HG03439 (cell line): ENCODE results near the gene ARHGAP23.
"Not testable (repeated sequence)": the region's sequence is repeated elsewhere in the genome, so short reads cannot be mapped to it uniquely, and the experiment has no call there.

Experiments
- ATAC-seq: cut with Tn5 transposase; IDR thresholded peaks from one replicate; pipeline ENCODE4 v1.9.1; 2021; ENCODE audit warnings: mild to moderate bottlenecking, moderate library complexity; ENCODE audit not compliant: unreplicated experiment

Gene ARHGAP23

DNA sequence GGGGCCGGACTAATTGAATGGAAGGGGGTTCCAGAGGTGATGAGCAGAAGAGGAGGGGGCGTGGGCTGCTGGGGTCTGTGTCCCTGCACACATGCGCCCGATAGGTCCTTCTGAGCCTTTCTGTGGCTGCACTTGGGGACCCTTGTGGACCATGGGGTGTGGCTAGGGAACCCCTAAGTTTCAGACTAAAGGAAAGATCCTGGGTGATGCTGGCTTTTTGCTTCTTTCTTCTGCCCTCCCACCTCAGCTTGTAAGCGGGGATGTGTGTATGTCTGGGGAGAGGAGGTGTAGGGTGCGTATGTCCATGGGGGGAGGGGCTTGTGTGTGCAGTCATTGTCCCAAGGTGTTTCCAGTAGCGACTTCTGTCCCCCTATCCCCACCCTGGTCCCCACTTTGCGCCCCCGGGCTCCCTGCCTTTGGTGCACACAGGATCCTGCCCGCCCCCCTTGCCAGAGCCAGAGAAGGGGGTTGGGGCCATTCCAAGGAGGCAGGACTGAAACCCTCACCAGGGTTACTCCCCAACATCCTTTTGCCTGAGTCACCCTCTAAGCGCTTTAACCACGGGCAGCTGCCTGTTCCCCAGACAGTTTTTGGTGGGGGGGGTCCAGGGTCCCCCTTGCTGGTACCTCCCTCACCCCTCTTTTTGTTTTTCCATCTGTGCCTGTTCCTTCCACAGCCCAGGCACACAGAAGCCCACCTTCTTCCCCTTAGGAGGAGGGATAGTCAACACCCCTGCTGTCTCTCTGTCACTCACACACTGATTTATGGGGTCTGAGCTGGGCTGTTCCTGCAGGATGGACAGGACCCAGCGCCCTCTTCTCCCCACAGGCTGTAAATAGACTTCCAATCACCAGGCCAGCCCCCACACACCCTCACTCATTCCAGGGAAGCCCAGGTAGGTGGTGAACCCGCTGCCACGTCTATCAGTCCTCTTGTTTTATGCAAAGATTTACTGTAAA is 83.2 kb downstream of the ARHGAP23 start:
- ATAC-seq, result no peak

DNA sequence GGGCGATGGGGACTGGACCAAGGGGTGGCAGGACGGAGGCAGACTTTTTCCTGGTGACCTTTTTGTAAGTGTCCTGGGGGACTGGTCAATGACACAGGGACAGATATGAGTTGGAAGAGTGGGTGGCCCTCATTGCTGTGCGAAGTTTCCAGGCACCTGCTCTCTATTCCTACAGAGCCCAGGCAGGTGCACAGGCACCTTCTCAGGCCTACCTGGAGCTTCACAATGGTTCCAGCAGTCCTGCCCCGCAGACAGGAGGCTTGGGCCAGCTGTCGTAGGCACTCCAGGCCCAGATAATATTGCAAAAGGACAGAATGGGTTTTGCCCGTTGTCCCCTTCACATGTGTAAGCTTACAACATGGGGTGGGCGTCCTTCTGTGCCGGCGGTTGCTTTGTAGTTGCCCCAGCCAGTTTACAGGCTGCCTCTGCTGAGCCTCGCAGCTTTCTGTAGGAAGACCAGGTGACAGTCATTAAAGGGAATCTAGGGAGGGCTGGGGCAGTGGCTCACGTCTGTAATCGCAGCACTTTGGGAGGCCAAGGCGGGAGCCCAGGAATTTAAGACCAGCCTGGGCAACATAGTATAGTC is 84.3 kb downstream of the ARHGAP23 start:
- no peak for ATAC-seq

DNA sequence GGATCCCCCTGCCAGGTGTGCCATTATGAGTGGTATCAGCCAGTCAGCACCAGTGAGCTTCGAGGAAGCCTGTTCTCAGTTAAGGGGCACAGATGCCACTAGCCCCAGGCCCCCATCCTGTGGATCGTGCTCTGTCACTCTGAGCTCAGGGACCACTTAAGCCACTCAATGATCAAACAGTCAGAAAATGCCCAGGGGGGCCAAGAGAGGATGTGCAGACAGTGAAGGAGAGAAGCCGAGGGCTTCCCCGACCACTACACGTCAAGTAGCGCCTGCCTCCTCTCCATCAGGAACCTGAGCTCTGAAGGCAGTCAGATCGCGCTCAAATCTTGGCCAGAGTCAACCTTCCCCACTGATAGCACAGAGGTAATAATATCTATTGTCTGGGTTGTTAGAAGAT is 98.3 kb downstream of the ARHGAP23 start:
- ATAC-seq, result not testable (repeated sequence)

GRCh38 chr17:38528141-38528540 is 99.9 kb downstream of the ARHGAP23 start:
- ATAC-seq, result not testable (repeated sequence)

DNA sequence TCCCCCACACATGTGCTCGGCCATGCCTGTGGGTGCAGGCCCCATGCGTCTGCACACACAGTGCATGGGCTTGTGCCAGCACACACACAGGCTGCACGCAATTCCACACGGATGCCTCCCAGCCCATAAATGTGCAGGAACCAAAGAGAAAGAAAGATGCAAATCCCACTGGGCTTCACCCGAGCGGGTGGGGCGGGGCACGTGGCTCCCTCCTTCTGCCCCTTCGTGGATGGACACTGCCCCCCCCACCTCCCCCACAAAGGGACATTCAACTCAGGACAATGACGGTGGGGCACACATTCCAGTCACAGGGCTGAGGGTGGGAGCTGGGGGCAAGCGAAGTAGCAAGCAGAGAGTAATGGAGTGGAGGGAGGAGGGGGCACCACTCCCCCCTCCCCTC is 102.6 kb downstream of the ARHGAP23 start:
- ATAC-seq, result not testable (repeated sequence)

DNA sequence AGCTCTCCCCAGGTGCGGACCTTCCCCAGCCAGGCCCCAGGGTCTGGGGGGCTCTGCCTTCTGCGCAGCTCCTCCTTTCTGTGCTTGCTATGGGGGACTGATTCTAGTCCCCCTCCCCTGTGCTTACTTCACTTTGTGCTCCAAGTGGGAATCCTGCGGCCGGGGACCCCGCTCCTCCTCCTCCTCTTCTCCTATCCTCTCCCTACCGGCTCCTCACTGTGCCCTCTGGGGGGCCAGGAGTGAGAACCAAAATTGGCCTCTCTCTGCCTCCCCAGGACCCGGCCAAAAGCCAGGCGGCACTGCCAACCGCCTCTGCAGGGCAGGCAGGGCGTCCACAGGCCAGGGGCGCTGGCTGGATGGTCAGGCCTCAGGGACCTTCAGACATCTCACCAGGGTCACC is 103.5 kb downstream of the ARHGAP23 start:
- ATAC-seq, result not testable (repeated sequence)

- ATAC-seq, result no peak
These were observed 104.2 kb downstream of the ARHGAP23 start for GRCh38 chr17:38532451-38532850.

DNA sequence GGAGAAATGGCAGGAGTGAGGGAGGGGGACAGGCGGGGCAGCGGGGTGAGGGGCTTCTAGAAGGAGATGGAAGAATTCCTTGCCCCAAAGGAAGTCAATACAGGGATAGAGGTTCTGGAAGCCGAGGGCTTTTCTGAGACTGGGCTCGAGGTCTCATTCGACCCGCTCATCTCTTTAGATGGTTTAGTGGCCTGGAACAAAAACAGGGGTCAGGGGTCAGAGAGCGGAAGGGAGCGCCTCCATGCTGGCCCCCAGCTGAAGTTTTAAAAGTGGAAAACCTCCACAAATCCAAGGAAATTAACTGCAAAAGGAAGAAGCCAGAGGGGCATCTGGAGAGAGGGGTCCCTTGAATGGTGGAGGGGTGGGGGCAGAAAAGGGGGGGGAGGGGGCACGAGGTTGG is 105.0 kb downstream of the ARHGAP23 start:
- ATAC-seq, result no peak

DNA sequence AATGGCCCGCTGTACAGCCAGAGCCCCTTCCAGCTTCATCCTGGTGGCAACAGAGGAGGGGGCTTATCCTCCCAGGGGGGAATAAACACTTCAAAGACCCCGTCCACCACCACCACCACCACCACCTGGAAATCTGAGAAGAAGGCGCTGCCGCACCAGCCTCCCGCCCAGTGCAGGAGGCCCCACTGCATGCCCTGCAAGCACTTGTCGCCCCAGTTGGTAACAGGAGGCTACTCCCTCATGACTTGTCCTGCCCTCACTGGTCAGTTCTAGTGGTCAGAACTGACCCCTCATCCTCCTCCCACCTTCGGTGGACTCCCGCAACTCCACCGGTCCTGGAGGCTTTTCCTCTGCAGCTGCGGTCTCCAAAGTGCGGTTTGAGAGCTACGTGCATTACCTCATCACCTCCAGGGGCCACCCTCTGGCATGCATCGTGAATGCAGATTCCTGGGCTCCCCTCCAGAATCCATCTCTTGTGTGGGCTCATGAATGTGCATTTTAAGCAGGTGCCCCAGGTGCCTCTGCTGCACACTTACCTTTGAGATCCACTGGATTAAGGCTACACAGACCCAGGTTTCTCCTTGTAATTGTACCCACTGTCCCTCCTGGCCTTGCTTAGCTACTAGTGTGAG is 105.7 kb downstream of the ARHGAP23 start:
- ATAC-seq, result no peak

GRCh38 chr17:38534498-38534885 is 106.2 kb downstream of the ARHGAP23 start:
- no peak for ATAC-seq

DNA sequence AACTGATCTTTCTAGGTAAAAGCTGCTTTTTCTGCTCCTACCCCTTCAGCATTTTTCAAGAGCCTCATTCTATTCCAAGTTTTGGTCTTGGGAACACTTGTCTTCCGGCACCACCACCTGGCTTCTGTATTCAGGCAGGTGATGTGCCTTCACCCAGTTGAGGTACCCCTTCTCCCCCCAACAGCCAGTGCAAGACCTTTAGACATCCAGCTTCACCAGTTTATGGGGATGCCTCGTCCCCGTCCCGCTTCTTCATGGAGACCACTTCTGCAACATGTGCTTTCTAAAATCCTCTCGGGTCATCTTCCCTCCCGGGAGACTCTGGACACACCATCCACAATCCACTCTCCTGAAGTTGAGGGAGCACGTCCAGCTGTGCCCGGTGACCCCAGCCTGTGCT is 107.6 kb downstream of the ARHGAP23 start:
- ATAC-seq, result no peak

DNA sequence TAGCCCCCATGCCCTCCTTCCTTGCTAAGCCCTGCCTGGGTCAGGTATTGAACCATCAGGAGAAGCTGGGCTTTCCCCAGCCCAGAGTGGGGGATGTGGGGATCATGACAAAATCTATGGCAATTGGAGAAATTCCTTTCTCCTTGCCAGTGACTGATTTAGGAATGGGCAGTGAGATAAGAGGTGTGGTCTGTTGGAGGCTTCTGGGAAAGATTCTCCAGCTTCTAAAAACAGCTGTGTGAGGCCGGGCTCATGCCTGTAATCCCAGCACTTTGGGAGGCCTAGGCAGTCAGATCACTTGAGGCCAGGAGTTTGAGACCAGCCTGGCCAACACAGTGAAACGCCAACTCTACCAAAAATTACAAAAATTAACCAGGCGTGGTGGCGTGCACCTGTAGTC is 108.4 kb downstream of the ARHGAP23 start:
- ATAC-seq, result no peak

- no peak for ATAC-seq
These were observed 110.6 kb downstream of the ARHGAP23 start for GRCh38 chr17:38538906-38539305.

DNA sequence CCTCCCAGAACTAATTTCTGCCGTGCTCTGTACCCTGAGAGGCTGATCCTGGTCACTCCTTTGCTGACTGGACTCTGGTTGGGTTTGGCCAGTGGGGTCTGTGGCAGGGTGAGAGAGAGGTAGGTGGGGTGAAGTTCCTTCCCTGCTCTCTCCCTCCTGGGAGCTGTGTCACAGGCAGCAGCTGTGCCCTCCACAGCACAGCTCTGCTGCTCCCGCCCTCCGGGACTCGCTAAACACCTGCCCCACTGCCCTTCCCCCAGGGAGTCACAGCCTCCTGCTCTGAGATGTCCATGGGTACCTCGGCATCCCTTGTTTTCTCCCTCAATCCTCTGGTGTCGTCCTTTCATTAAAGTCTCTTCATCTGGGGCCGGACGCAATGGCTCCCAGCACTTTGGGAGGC is 111.1 kb downstream of the ARHGAP23 start:
- ATAC-seq, result no peak

DNA sequence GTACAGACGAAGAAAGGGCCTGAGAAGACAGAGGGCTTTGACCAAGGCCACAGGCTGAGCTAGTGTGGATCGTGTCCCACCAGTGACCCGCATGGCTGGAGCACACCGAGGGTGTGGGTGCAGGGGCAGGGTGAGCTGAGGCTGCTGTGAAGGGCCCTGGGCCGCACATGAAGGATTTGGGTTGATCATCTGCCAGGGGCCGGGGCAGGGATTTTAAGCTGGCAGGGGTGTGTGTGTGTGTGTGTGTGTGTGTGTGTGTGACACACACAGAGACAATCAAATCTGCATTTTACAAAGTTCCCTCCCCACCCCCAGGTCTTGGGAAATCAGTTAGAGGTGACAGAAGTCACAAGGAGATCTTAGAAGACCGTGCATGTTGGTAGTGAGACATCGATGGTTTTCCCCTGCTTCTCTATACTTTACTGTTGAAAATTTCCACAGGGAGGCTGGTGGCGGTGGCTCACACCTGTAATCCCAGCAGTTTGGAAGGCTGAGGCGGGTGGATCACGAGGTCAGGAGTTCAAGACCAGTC is 112.3 kb downstream of the ARHGAP23 start:
- ATAC-seq, result no peak

DNA sequence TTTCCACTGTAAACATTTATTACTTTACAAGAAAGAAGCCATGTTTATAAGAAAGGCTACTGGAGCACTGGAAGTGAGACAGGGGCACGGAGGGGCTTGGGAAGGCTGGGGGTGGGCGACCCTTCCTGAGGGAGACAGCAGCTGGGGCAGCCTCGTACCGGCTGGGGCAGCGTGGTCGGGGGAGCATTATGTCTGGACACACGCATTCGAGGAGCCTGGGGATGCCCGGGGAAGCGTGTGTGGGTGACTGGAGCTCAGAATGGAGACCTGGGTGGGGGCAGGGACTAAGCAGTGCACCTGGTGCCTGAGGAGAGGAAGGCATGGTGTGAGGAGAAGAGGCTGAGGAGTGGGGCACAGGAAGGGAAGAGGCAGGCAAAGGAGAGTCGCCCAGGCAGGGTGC is 113.0 kb downstream of the ARHGAP23 start:
- ATAC-seq, result no peak

GRCh38 chr17:38542286-38542685 is 114.0 kb downstream of the ARHGAP23 start:
- ATAC-seq, result no peak

- ATAC-seq, result no peak
These were observed 115.3 kb downstream of the ARHGAP23 start for GRCh38 chr17:38543403-38544174.

DNA sequence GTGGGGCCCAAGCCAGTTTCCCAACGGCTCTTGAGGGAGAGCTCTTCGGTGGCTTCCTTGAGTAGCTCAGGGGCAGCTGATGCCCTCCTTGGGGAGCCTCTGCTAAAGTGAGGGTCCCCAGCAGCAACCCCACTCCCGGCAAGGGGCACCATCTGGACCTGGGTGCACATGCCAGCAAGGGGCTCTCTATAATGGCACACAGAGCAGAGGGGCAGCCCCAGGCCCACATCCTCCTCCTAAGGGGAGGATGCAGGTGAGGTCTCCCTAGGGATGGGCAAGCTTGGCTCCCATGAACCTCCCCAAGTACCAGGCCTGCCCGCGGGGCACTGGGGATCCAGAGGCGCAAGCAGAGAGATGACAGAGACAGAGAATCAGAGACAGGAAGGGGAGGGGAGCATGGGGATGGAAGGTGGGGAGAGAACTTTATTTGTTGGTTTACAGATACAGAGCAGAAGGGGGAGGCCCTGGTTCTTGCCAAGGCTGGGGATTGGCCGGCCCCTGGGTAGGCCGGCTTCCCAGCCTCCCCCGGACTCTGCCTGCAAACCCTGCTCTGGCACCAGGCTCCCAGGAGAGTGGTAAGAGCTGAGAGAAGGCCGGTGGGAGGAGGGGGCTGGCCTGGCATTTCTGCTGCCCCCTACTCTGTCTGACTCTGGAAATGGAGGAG is 116.0 kb downstream of the ARHGAP23 start:
- no peak for ATAC-seq

GRCh38 chr17:38544839-38545209 is 116.6 kb downstream of the ARHGAP23 start:
- ATAC-seq, result no peak
